NCI-H146 treated with DMSO at 0.1 percent for 48 hours (cell line): ENCODE measurements around the gene MICA.
"Not testable (repeated sequence)": the region's sequence is repeated elsewhere in the genome, so short reads cannot be mapped to it uniquely, and the experiment has no call there.

Experiments used
- DNase-seq: peaks from one replicate; lab custom pipeline; 2025; ENCODE audit not compliant: unreplicated experiment; lab: John Stamatoyannopoulos, UW

MICA gene

GRCh38 chr6:31459864-31460263 lies 56.5 kb downstream of the MICA start:
- not testable (repeated sequence) for DNase-seq

- no peak for DNase-seq
Measured at GRCh38 chr6:31460361-31461025, 57.1 kb downstream of the MICA start.

- DNase-seq = no peak
Measured at GRCh38 chr6:31462026-31462963, 58.9 kb downstream of the MICA start.

- DNase-seq = no peak
Measured at GRCh38 chr6:31462964-31463870, 59.8 kb downstream of the MICA start.

- no peak for DNase-seq
Measured at GRCh38 chr6:31464252-31465184, 61.1 kb downstream of the MICA start.
